Measurements from ENCODE around the gene SND1. TPM values are rescaled to one million over a fixed set of nuclear protein-coding genes. Genes with fewer than 3 reads are reported as not detected.

The SND1 gene
- total and polyA plus RNA-seq, 2 donors (not counting 3 experiments of a cell fraction or from before 2014, with no cell fraction given) = 116 to 249 TPM

GRCh38 chr7:127792528-127793342 lies 140.7 kb downstream of the SND1 start:
- Histone ChIP-seq H3K79me2 (ENCODE audit: control insufficient read depth, insufficient read depth, low read length) (peaks cover 55% of the 10 kb centered on the region), H3K4me3 (replicated peaks in 1 of 3; ENCODE audit: insufficient read depth in 1 of 3, low read depth in 1 of 3, low read length in 3 of 3) (no peak overlapping the region), H3K9ac (replicated peaks; ENCODE audit: extremely low read depth, insufficient read depth, low read length) (no peak overlapping the region), H3K36me3 (ENCODE audit: control insufficient read depth in 2 of 2, extremely low read depth in 1 of 2, insufficient read depth in 2 of 2, low read length in 2 of 2) (no peaks in the 10 kb centered on the region), H2AFZ (ENCODE audit: low read depth, low read length) (no peak overlapping the region), H3K4me2 (ENCODE audit: insufficient read depth, low read length) (no peak overlapping the region), H3K27ac (ENCODE audit: insufficient read depth, low read depth, low read length) (no peak overlapping the region), H3K27me3 (ENCODE audit: control insufficient read depth in 2 of 2, insufficient read depth in 2 of 2, low read length in 2 of 2) (no peaks in the 10 kb centered on the region), H3K9me1 (replicated peaks; ENCODE audit: control insufficient read depth, extremely low read depth, insufficient read depth, low read length) (no peaks in the 10 kb centered on the region), H3K9me3 (replicated peaks; ENCODE audit: control insufficient read depth, insufficient read depth, low read length) (no peaks in the 10 kb centered on the region), H4K20me1 (replicated peaks; ENCODE audit: control insufficient read depth, extremely low read depth, insufficient read depth, low read length) (no peaks in the 10 kb centered on the region), H3K4me1 (ENCODE audit: control insufficient read depth, extremely low read depth, insufficient read depth, low read length) (no peaks in the 10 kb centered on the region)
- intact Hi-C loops (cut with micrococcal nuclease) (no loop called here), dilution Hi-C loops (cut with MboI; ENCODE audit: extremely low pct_ligation_motif_present, low sequenced_read_pairs) (no loop called here)
- peak; percentile 35 for FAIRE-seq
- no peak for DNase-seq (ENCODE audit: low read depth, low spot score)
- TF ChIP-seq, protein P1, sequence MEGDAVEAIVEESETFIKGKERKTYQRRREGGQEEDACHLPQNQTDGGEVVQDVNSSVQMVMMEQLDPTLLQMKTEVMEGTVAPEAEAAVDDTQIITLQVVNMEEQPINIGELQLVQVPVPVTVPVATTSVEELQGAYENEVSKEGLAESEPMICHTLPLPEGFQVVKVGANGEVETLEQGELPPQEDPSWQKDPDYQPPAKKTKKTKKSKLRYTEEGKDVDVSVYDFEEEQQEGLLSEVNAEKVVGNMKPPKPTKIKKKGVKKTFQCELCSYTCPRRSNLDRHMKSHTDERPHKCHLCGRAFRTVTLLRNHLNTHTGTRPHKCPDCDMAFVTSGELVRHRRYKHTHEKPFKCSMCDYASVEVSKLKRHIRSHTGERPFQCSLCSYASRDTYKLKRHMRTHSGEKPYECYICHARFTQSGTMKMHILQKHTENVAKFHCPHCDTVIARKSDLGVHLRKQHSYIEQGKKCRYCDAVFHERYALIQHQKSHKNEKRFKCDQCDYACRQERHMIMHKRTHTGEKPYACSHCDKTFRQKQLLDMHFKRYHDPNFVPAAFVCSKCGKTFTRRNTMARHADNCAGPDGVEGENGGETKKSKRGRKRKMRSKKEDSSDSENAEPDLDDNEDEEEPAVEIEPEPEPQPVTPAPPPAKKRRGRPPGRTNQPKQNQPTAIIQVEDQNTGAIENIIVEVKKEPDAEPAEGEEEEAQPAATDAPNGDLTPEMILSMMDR (IDR thresholded peaks at IDR 0.05; ENCODE audit: extremely low read depth in 1 of 2, insufficient read depth in 1 of 2, low read depth in 1 of 2, low read length in 2 of 2) = peak; percentile 54 to 55
- TF ChIP-seq MAX (IDR thresholded peaks at IDR 0.05; ENCODE audit: insufficient read depth, insufficient read length) = no peak
- BruUV-seq (replicated peaks) = no TSS peak
- ChIA-PET POLR2A (no interaction called here), CTCF (interaction anchor here (0.7 to 1.9 kb wide), 11 partner anchors 10 to 344 kb away, joined by 3 to 8 read pairs (median 4); no protein-coding TSS in a partner anchor)

GRCh38 chr7:127793582-127793981 lies 141.6 kb downstream of the SND1 start:
- Histone ChIP-seq H3K27me3 (ENCODE audit: control insufficient read depth in 2 of 2, insufficient read depth in 2 of 2, low read length in 2 of 2) (no peaks in the 10 kb centered on the region), H3K4me3 (replicated peaks in 1 of 3; ENCODE audit: insufficient read depth in 1 of 3, low read depth in 1 of 3, low read length in 3 of 3) (no peak overlapping the region), H2AFZ (ENCODE audit: low read depth, low read length) (no peak overlapping the region), H3K9me1 (replicated peaks; ENCODE audit: control insufficient read depth, extremely low read depth, insufficient read depth, low read length) (no peaks in the 10 kb centered on the region), H3K9ac (replicated peaks; ENCODE audit: extremely low read depth, insufficient read depth, low read length) (no peak overlapping the region), H4K20me1 (replicated peaks; ENCODE audit: control insufficient read depth, extremely low read depth, insufficient read depth, low read length) (no peaks in the 10 kb centered on the region), H3K4me2 (ENCODE audit: insufficient read depth, low read length) (no peak overlapping the region), H3K4me1 (ENCODE audit: control insufficient read depth, extremely low read depth, insufficient read depth, low read length) (no peaks in the 10 kb centered on the region), H3K79me2 (ENCODE audit: control insufficient read depth, insufficient read depth, low read length) (peaks cover 54% of the 10 kb centered on the region), H3K36me3 (ENCODE audit: control insufficient read depth in 2 of 2, extremely low read depth in 1 of 2, insufficient read depth in 2 of 2, low read length in 2 of 2) (no peaks in the 10 kb centered on the region), H3K9me3 (replicated peaks; ENCODE audit: control insufficient read depth, insufficient read depth, low read length) (no peaks in the 10 kb centered on the region), H3K27ac (ENCODE audit: insufficient read depth, low read depth, low read length) (no peak overlapping the region)
- POLR2A ChIA-PET = no interaction called here
- DNase-seq (ENCODE audit: low read depth, low spot score) (no peak), FAIRE-seq (no peak)
- no peak for TF ChIP-seq MAX (IDR thresholded peaks at IDR 0.05; ENCODE audit: insufficient read depth, insufficient read length)
- TF ChIP-seq POLR2A (IDR thresholded peaks at IDR 0.05; ENCODE audit: low read depth, low read length) = no peak
- TF ChIP-seq EZH2 (IDR thresholded peaks at IDR 0.05; ENCODE audit: borderline replicate concordance, low read depth, low read length, severe bottlenecking) = no peak
- TF ChIP-seq POLR2AphosphoS5 (IDR thresholded peaks at IDR 0.05; ENCODE audit: insufficient read depth, low read depth, low read length) = no peak
- no peak for TF ChIP-seq GATA2 (IDR thresholded peaks at IDR 0.05; ENCODE audit: insufficient read depth, insufficient read length, low read depth, low read length)
- TF ChIP-seq, protein P1 (IDR thresholded peaks at IDR 0.05; ENCODE audit: extremely low read depth in 1 of 2, insufficient read depth in 1 of 2, low read depth in 1 of 2, low read length in 2 of 2) = no peak
- TF ChIP-seq FOS (IDR thresholded peaks at IDR 0.05; ENCODE audit: borderline replicate concordance, insufficient read depth, low read length) = no peak
- TF ChIP-seq MYC (IDR thresholded peaks at IDR 0.05; ENCODE audit: low read depth, low read length) = no peak
- no peak for TF ChIP-seq JUN (IDR thresholded peaks at IDR 0.05; ENCODE audit: borderline replicate concordance, insufficient read depth, insufficient read length, low read depth)
- BruUV-seq (replicated peaks) = no TSS peak
- dilution Hi-C loops (cut with MboI; ENCODE audit: extremely low pct_ligation_motif_present, low sequenced_read_pairs) (no loop called here), intact Hi-C loops (cut with micrococcal nuclease) (no loop called here)
- CTCF ChIA-PET = interaction anchor here (1.2 to 1.9 kb wide), 2 partner anchors 11 to 111 kb away, joined by 3 to 8 read pairs; no protein-coding TSS in a partner anchor

Data from endothelial cell of umbilical vein (primary cell).